GM11168 (cell line): ENCODE results near the gene RABGAP1.

Experiments used
- in situ Hi-C: fragments of 300-500 bp; cut with MboI; formaldehyde crosslinking; loops from one replicate; pipeline ENCODE4 v1.12.0; 2022; ENCODE audit warnings: low sequenced_read_pairs; ENCODE audit not compliant: unreplicated experiment

RABGAP1 gene

DNA sequence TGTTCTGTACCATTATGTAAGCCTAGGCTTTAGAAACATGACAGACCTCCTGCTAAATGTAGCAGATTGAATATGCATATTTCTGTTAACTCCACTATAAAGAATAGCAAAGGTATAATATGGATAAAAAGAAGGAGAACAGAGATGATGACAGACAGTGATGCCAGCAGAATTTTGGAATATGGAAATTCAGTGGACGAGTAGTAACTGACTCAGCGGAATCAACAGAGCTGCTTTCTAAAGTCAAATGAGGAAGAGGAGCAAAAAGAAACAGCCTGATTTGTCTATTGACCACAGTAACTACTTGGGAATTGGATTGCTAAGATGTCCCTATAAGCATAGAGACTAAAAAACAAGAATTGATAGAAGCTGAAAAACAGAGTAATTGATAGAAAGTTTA lies 100.7 kb downstream of the RABGAP1 start:
- in situ Hi-C loops, result no loop called here

DNA sequence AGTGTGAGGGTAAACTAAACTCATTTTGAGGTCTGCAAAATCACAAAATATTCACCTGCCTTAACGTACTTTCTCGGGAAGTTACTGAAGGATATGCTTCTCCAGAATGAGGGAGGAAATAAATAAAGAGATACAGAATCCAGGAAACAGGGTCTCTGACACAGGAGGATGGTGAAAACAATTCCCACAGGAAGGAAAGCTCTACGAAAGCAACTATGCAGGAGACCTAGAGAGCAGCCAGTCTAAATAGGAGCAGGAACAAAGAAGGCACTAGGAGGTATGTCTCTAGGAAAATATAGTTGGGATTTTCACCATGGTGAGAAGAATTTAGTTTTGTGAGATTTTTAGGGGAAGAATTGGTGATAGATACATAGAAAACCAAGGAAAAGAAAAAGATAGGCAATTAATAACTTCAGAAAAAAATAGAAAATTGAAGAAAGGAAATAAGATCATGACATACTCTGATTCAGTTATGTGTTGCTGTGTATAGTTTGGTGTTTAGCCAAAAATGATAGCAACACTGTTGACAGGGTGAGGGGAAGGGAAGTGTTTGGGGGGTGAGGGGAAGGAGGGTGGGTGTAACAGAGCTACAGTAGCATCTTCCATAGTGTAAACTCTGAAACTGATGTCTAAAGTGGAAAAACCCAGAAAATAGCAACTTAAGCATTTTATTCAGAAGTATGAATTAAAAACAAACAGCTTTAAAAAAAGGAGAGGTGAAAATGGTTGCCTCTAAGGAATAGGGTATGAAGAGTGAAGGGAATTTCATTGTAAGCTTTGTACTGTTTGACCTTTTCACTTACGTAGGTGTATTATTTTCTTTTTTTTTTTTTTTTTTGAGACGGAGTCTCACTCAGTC lies 102.5 kb downstream of the RABGAP1 start:
- in situ Hi-C loops, result no loop called here

DNA sequence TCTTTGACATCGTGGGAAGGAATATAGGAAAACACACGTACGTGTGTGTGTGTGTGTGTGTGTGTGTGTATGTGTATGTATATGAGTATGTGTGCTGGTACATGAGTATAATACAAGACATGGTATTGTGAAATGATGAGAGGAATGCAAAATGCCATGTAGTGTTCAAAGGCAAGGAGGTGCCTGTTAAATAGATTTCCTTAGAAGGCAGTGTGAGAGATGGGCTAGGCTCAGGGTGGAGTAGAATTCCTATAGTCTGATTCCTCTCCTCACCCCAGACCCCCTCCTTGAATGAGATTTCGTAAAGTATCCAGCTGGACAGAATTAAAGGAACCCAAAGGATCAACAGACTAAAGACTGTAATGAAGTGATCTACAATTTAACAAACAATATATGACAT lies 103.8 kb downstream of the RABGAP1 start:
- in situ Hi-C loops, result no loop called here

DNA sequence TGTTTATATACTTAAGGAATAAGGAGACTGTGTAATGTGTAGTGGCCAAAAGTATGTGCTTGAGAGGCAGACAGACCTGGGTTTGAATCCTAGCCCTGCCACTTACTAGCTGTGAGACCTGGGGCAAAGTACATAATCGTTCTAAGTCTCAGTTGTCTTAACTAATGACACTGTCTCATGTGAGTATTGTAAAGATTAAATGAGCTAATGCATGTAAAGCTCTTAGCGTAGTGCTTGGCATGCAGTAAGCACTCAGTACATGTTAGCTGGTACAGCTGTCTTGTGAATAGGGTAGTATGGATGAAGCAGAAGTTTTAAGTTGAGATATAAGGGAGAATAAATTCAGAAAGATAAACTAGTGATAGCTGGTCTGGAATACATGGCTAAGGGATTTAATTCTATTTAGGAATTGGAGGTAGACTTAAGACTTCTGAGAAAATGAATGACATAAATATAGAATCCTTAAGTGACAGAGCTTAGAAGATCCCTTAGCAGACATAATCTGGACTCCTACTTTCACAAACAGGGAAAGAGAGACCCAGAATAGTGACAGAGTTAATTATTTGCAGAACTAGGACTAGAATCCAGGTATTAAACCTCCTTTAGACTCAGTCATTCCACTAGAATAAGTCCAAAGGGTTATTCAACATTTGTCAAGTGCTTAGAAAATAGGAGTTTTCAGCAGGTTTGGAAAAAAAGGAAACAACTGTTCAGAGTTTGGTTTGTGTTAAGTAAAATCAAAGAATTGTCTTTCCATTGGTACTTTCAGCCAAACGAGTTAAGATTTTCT lies 105.8 kb downstream of the RABGAP1 start:
- in situ Hi-C loops, result no loop called here

DNA sequence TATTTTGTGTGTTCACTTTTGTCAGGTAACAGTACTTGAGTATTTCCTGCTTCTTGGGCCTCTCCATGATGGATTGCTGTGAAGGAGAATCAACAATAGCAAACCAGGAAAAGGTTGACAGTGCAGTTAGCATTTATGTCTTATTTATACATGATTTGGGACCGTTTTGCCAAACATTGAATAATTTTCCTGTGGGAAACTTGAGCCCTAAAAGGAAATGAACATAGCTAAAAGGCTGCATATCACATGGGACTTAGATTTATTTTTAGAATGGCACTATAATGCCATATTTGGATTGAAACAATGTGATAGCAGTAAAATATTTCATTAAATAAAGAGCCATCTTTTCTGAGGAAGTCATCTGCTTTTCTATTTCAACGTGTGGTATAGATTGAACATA lies 107.9 kb downstream of the RABGAP1 start:
- in situ Hi-C loops, result no loop called here

DNA sequence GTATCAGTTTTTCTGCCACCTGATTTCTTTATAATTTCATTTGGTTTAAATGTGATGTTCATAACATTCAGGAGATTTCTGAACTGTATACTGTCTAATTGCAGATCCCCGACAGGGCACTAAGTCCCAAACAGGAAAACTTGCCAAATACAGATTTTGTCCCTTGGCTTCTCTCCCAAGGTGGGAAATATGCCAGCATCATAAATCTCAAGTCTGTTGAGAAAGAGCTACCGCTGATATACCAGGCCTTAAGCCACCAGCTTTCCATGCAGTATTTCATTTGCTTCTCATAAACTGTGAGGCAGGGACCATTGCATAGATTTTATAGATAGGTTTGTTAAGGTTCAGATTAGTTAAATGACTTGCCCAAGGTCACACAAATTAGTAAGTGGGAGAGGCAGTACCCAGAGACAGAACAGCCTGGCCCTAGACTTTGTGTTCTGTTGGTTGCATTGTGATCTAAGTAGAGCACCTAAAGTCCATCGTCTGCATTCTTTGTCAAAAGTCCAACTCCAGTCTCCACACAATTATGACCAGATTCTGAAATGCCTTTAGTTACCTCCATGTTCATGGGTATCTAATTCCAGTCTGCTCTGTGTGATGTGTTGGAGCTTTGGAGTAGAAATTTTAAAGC lies 108.9 kb downstream of the RABGAP1 start:
- in situ Hi-C loops, result no loop called here

DNA sequence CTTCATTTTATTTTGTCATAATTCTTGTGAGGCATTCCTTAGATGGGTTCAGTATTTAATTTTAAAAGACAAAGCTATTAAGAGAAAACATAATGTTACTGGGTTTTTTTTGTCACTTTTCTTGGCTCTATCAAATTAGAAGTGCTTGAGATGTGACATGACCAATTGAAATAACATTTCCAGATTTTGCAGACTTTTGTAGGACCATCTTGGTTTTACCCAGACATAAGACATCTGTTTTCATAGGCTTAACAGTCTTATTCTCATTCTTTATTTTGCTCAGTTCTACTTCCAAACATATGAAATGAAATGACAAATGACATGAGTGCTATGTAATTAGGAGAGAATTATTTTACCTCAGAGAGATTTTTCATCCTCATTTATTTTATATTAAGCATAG lies 112.2 kb downstream of the RABGAP1 start:
- in situ Hi-C loops, result no loop called here

DNA sequence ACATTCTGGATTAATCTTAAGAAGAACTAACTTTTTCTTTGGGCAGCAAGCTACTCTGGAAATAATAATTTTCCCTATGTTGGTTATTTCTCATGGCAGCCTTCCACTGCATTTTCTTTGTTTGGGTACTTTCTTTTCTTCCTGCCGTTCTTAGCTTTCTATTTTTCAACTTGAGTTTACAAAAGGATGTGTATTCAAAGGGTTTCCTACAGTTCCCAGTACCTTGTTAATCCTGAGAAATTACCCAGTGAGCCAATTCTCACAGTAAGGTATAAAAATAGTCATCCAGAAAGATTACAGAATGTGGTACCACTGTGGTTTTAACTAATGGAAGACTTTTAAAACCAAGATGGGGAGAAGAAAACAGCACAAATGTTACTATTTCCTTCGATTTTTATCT lies 112.9 kb downstream of the RABGAP1 start:
- in situ Hi-C loops, result no loop called here

DNA sequence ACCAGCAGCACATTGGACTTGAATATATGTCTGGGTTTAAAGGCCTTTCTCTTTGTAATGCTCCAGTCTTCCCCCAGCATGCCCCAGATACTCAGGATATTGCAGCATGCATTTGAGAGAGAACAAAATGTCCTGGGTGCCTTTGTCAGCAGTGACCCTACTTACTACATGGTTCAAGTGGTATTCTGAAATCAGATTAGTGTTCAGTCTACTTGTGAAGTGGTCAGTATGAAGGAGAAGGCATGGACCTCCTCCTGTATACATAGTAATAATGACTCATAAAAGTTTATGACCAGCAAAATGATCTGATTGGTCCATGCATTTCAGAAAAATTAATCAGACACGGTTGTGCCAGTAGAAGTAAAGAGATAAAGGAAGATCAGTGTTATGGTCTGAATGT lies 118.0 kb downstream of the RABGAP1 start:
- in situ Hi-C loops, result no loop called here

DNA sequence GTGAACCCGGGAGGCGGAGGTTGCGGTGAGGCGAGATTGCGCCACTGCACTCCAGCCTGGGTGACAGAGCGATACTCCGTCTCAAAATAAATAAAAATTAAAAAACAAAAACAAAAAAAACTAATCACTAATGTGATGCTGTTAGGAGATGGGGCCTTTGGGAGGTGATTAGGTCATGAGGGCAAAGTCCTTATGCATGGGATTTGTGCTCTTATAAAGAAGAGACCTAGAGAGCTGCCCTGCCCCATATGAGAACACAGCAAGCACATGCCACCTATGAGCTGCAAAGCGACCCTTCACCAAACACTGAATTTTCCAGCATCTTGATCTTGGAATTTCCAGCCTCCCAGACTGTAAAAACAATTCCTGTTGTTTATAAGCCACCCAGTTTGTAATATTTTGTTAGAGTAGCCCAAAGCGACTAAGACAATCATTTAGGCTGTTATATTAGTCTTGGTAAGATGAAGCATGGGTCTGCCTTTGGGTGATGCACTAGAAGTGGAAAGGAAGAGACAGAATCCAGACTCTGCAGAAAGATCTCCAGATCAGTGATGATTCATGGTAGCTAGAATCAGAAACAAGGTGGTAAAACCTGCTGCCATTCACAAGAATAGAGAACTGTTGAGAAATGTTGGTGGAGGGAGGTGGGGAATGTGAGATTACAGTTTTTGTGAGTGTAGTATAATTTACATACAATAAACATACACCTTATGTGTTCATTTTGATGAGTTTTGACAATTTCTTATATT lies 118.8 kb downstream of the RABGAP1 start:
- in situ Hi-C loops, result no loop called here

DNA sequence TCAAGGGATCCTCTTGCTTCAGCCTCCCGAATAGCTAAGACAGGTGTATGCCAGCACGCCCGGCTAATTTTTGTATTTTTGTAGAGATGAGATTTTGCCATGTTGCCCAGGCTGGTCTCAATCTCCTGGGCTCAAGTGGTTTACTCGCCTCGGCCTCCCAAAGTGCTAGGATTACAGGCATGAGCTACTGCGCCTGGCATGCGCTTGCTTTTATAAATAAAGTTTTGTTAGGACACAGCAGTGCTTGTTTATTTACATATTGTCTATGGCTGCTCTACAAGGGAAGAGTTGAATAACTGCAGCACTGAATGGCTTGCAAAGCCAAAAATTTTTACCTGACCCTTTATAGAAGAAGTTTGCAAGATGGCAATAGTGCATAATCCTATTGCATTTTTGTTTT lies 120.4 kb downstream of the RABGAP1 start:
- in situ Hi-C loops, result no loop called here

DNA sequence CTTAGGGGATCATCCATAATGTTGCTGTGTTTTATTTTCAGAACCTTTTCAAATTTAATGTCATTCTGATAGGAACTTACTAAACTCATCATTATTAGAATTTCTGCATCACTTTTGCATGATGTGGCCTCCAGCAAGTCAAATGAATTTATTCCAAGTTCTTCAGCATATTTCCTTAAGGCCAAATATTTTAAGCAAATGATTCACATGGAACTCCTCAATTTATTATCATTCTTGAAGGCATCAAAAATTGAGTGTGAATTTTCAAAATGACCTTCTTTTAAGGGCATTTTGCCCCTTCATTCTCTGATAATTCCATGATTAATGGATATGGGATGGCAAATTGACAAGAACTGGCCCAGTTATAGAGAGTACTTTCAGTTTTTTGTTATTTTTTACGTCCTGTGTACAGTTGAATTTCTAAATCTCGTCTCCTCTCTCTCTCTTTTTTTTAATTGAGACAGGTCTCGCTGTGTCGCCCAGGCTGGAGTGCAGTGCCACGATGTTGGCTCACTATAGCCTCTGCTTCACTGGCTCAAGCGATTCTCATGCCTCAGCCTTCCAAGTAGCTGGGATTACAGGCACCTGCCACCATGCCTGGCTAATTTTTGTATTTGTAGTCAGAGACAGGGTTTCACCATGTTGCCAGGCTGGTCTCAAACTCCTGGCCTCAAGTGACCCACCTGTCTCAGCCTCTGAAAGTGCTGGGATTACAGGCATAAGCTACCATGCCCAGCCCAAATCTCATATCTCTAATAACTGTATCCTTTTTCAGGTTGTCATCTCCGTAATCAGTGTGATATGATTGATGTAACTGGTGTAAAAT lies 121.7 kb downstream of the RABGAP1 start:
- in situ Hi-C loops, result no loop called here

DNA sequence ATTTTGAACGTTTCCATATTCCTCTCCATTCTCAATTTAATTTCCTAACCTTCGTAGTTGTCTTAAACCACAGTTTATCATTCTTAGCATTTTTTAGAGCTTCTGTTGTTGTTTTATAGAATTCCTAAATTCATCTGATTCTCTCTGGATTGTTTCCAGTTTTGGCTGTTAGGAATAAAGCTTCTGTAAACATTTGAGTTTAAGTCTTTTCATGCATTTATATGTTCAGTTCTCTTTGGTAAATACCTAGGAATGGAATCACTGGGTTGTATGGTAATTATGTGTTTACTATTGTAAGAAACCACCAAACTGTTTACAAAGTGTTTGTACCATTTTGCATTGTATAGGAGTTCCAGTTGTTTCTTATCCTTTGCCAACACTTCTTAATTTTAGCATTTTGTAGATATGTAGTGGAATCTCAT lies 122.4 kb downstream of the RABGAP1 start:
- in situ Hi-C loops, result no loop called here

DNA sequence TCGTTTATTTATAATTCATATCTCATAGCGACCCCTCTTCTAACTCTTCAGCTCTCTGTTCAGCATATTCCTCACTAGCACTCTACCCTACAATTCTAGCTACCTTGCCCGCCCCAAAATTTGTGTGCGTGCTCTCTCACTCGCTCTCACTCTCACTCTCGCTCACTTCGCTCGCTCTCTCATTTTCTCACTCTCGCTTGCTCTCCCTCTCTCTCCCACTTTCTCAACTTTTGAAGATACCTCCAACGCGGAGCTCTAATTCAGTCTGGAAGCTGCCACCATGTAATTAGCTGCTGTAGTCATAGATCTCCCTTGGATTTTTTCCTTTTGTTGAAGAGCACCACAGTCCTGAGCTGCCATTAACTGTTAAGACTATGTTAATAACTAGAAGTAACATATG lies 123.1 kb downstream of the RABGAP1 start:
- in situ Hi-C loops, result no loop called here

DNA sequence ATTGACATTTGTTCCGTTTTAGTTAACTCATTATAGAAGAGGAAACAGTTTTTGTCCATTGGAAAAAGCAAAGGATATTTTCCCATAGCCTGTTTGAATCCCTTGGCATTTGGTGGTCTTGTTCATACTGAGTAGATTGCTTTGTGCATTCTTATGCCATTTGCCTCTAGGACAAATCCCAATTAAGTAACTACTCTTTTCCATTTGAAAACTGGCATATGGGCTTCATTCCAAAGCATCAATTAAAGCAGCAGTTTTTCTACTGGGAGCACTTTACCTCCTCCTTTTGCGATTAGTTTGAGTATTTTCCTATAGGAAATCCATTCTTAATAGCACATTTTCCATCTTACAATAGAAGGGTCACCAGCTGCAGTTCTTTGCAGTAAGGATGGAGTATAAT lies 123.9 kb downstream of the RABGAP1 start:
- in situ Hi-C loops, result no loop called here

DNA sequence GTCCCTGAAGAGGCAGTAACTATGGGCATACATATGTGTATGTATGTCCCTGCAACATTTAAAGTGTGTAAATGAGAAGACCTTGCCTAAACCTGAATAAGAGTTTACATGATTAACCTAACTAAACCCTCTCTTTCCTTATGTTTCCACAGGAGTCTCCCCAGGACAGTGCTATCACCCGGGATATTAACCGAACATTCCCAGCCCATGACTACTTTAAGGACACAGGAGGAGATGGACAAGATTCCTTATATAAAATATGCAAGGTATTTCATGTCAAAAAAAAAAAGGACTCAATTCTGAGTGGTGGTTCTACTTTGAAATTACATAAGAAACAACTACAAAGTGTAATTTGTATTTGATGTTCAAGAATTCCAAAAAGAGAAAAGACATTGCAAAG lies 124.4 kb downstream of the RABGAP1 start:
- in situ Hi-C loops, result no loop called here

DNA sequence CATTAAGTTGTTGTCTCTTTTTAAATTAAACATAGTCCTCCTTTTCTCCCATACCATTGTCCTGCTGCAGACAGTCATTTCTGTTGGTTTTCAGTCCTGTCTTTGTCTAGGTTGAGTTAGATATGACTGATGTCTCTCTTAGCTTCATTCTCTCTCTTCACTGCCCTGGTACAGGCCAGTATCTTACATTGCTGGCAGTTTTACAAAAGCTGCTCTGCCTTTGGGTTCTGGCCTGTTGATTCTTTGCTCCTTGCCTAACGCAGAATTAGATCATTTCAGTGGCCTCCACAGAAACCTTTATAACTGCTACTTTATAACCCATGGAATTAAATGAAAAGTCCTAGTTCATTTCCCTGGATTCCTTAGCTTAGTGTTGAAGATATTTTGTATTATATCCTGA lies 126.3 kb downstream of the RABGAP1 start:
- in situ Hi-C loops, result no loop called here

DNA sequence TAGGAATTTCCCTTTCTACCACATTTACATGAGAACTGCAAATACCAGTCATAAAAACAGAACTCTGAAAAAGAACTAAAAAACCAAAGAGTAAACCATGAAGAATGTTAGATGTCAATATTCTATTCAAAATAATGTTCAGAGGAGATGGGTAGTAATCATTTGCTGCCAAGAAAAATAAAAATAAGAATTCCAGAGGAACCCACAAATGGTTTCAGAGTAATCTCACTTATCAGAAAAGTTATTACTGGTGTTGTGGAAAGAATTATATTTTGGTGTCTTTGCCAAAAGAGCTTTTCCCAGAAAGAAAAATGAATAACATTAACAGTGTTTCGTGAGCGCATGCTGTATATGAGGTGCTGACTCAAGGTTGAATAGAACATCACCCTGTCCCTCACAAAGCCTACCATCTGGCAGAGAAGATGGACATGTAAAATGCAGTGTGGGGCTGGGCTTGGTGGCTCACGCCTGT lies 128.2 kb downstream of the RABGAP1 start:
- in situ Hi-C loops, result no loop called here

DNA sequence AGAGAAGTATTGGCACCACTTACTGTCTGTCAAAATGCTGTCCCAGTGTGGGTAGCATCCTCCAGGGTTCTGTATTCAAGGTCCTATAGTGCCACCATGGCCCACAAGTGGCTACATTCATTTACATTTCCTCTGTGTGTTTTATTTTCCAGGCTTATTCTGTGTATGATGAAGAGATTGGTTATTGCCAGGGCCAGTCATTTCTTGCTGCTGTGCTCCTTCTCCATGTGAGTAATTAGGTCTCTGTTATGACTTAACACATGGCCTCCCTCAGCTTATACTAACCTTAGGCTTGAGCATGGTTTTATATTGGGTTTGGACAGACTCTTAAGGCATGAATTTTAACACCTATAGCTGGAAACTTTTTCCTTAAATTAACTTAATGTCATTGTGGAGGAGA lies 129.4 kb downstream of the RABGAP1 start:
- in situ Hi-C loops, result no loop called here
